WTC11 (cell line): Measurements from ENCODE around the gene INPP5A.

Experiments used
- RELA ChIP-seq: sonication (generic); formaldehyde crosslinking; IDR thresholded peaks from 2 replicates; pipeline ENCODE4 v1.8.1; 2022; ENCODE audit warnings: missing genetic modification reagents, mild to moderate bottlenecking, borderline replicate concordance
- TCF7 ChIP-seq: sonication (generic); formaldehyde crosslinking; IDR thresholded peaks from 2 replicates; pipeline ENCODE4 v1.8.0; 2022; ENCODE audit warnings: mild to moderate bottlenecking, low read depth, missing genetic modification reagents, moderate library complexity
- TF ChIP-seq, protein P1 (sequence below): fragments of 200-600 bp; IDR thresholded peaks from 2 replicates; pipeline ENCODE4 v1.8.0; 2022; ENCODE audit warnings: antibody characterized with exemption

DNA sequence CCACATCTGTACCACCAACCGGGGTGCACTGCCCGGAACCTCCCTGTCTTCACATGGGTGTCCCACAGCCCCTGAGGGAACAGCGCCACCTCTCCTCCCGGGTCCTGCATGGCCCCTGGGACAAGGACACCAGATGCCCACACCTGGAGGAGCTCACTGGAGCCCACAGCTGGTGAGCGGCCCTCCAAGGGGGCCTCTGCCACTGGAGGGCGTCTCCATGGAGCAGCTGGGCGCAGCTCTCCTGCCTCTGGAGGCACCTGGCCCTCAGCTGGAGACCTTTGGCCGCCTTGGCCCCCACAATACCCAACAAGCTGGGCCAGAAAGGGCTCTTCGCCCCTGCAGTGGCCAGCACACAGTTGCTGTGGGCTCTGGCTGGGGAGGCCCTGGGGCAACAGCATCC, 255.6 kb downstream of the INPP5A start:
- TF ChIP-seq TCF7 (no peak), RELA (no peak)
- TF ChIP-seq, protein P1, sequence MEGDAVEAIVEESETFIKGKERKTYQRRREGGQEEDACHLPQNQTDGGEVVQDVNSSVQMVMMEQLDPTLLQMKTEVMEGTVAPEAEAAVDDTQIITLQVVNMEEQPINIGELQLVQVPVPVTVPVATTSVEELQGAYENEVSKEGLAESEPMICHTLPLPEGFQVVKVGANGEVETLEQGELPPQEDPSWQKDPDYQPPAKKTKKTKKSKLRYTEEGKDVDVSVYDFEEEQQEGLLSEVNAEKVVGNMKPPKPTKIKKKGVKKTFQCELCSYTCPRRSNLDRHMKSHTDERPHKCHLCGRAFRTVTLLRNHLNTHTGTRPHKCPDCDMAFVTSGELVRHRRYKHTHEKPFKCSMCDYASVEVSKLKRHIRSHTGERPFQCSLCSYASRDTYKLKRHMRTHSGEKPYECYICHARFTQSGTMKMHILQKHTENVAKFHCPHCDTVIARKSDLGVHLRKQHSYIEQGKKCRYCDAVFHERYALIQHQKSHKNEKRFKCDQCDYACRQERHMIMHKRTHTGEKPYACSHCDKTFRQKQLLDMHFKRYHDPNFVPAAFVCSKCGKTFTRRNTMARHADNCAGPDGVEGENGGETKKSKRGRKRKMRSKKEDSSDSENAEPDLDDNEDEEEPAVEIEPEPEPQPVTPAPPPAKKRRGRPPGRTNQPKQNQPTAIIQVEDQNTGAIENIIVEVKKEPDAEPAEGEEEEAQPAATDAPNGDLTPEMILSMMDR, result no peak
